IPS DF 6.9 (cell line): ENCODE data around the gene ENTHD1.
"Not testable (repeated sequence)": the region's sequence is repeated elsewhere in the genome, so short reads cannot be mapped to it uniquely, and the experiment has no call there.

Experiments used
- DNase-seq: peaks from one replicate; pipeline ENCODE4 v3.0.0-alpha.2; 2013; ENCODE audit warnings: low read depth, low spot score
- H3K27ac ChIP-seq: one replicate; pipeline ENCODE4 v1.5.1; 2013; ENCODE audit warnings: low read length, control low read depth
- H3K27me3 ChIP-seq: 2 replicates; pipeline ENCODE4 v1.6.1; 2013; ENCODE audit warnings: mild to moderate bottlenecking, low read length; ENCODE audit not compliant: control insufficient read depth, insufficient read depth
- H3K36me3 ChIP-seq: 2 replicates; pipeline ENCODE4 v1.6.1; 2013; ENCODE audit warnings: low read length; ENCODE audit not compliant: control insufficient read depth, insufficient read depth
- H3K4me1 ChIP-seq: 2 replicates; pipeline ENCODE4 v1.6.1; 2013; ENCODE audit warnings: low read length; ENCODE audit not compliant: control insufficient read depth, insufficient read depth
- H3K4me3 ChIP-seq: 2 replicates; pipeline ENCODE4 v1.5.1; 2013; ENCODE audit warnings: mild to moderate bottlenecking, low read length
- H3K9me3 ChIP-seq: 2 replicates; pipeline ENCODE4 v1.6.1; 2013; ENCODE audit warnings: low read length, inconsistent platforms; ENCODE audit not compliant: control insufficient read depth, insufficient read depth
- WGBS: extraction: QIAGEN DNeasy Blood & Tissue Kit; methylation state at CpG from one replicate; pipeline ENCODE4 v1.1.7; 2013; ENCODE audit warnings: mixed read lengths, missing lambda C conversion rate; ENCODE audit not compliant: insufficient read length, insufficient coverage; 5-methylcytosine and 5-hydroxymethylcytosine counted together

The ENTHD1 gene

GRCh38 chr22:39875176-39875885 lies 18.2 kb downstream of the ENTHD1 start:
- WGBS = no CpG with 5 or more reads among the region's 42 CpGs
- not testable (repeated sequence) for DNase-seq

DNA sequence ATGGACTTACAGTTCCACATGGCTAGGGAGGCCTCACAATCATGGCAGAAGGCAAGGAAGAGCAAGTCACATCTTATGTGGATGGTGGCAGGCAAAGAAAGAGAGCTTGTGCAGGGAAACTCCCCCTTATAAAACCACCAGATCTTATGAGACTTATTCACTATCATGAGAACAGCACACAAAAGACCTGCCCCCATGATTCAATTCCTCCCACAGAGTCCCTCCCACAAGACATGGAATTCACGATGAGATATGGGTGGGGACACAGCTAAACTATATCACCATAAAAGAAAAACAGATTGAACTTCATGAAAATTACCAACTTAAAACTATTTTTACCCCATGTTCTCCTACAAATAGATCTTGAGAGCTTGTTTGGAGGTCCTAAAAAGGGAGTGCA lies 19.6 kb downstream of the ENTHD1 start:
- DNase-seq = no peak
- Histone ChIP-seq H3K27ac (no peak overlapping the region), H3K36me3 (no peaks in the 10 kb centered on the region), H3K4me1 (no peaks in the 10 kb centered on the region), H3K27me3 (no peaks in the 10 kb centered on the region), H3K4me3 (no peak overlapping the region), H3K9me3 (no peaks in the 10 kb centered on the region)
- no CpG with 5 or more reads among the region's 1 CpG for WGBS

More at GRCh38 chr22:39875176-39875885, 18.2 kb downstream of the ENTHD1 start:
- H3K4me3 ChIP-seq = peak overlapping the region; percentile 37; the same call in 1 of the 2 replicates
- not testable (repeated sequence) for H3K9me3 ChIP-seq, H3K36me3 ChIP-seq, H3K27me3 ChIP-seq, H3K4me1 ChIP-seq, H3K27ac ChIP-seq

DNA sequence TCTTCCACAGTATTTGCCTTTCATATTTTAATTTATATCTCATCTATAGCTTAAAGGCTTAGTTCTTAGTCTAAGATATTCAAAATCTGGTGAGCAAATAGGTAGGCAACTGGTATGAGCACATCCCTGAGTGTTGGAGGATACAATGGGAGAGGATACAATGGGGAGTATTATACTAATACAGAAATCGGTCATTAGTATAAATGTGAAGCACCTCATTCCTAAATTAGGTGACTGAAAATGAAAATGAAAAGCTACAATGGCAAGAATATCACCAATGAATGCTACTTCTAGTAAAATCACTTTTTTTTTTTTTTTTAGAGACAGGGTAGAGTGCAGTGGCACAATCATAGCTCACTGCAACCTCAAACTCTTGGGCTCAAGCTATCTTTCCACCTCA lies 21.0 kb downstream of the ENTHD1 start:
- WGBS = no CpG with 5 or more reads among the region's 1 CpG
- Histone ChIP-seq H3K4me1 (no peaks in the 10 kb centered on the region), H3K36me3 (no peaks in the 10 kb centered on the region), H3K9me3 (no peaks in the 10 kb centered on the region), H3K27me3 (no peaks in the 10 kb centered on the region), H3K27ac (no peak overlapping the region), H3K4me3 (no peak overlapping the region)
- DNase-seq = no peak

- DNase-seq = no peak
- Histone ChIP-seq H3K9me3 (no peaks in the 10 kb centered on the region), H3K36me3 (no peaks in the 10 kb centered on the region), H3K27me3 (no peaks in the 10 kb centered on the region), H3K4me3 (no peak overlapping the region), H3K27ac (no peak overlapping the region), H3K4me1 (no peaks in the 10 kb centered on the region)
- no CpG with 5 or more reads among the region's 5 CpGs for WGBS
These were observed 22.4 kb downstream of the ENTHD1 start for GRCh38 chr22:39871008-39871798.

DNA sequence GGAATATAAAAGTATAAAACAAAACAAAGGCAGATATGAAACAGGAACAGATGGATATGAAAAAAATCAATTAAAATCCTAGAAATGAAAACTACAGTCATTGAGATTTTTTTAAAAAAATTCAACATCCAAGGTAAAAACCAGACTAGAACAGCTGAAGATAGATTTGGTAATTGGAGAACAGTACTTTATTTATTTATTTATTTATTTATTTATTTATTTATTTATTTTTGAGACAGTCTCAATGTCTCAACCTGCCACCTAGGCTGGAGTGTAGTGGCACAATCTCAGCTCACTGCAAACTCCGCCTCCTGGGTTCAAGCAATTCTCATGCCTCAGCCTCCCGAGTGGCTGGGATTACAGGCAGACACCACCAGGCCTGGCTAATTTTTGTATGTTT lies 23.8 kb downstream of the ENTHD1 start:
- DNase-seq, H3K4me1 ChIP-seq, H3K27me3 ChIP-seq, H3K27ac ChIP-seq, H3K36me3 ChIP-seq, H3K9me3 ChIP-seq, H3K4me3 ChIP-seq: not testable (repeated sequence)
- WGBS = no CpG with 5 or more reads among the region's 2 CpGs

DNA sequence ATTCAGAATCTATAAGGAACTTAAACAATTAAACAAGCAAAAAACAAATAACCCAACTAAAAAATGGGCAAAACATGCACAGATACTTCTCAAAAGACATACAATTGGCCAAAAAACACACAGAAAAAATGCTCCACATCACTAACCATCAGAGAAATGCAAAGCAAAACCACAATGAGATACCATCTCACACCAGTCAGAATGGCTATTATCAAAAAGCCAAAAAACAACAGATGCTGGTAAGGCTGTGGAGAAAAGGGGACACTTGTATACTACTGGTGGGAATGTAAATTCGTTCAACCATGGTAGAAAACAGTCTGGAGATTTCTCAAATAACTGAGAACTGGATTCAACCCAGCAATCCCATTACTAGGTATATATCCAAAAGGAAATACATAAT lies 24.8 kb downstream of the ENTHD1 start:
- H3K27me3 ChIP-seq = no peaks in the 10 kb centered on the region
- no peak for DNase-seq
- WGBS = no CpG with 5 or more reads among the region's 1 CpG
- H3K4me3 ChIP-seq = no peak overlapping the region
- H3K4me1 ChIP-seq = no peaks in the 10 kb centered on the region
- H3K36me3 ChIP-seq = no peaks in the 10 kb centered on the region
- no peak overlapping the region for H3K27ac ChIP-seq
- no peaks in the 10 kb centered on the region for H3K9me3 ChIP-seq

DNA sequence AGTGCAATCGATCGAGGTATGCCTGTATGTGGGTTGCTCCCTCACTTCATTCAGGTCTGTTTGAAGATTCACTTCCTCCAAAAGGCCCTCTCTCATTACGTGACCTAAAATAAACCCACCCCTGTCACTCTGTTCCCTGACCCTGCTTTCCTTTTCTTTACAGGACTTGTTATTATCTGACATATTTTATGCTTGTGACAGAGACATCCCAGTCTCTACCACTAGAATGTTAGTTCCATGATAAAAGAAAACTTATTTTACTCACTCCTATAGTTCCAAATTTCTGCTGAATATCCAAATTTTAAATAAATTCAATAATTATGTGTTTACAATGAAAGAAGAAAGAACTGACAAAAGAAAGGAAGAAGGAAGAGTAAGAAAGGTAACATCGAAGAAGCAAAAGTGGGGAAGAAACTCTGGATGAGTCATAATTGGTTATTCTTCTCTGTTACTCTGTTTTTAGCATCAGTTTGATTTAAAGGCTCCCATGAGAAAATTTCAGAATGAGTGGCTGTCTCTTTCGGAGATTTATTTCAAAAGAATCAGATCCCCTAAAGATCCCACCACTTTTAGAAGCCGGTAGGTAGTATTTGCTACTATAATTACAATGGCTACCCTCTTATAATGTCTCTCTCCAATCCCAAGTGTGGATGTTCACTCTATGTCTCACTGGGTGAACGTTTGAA lies 33.5 kb downstream of the ENTHD1 start:
- Histone ChIP-seq H3K36me3 (no peaks in the 10 kb centered on the region), H3K9me3 (no peaks in the 10 kb centered on the region), H3K4me3 (no peak overlapping the region), H3K27me3 (no peaks in the 10 kb centered on the region), H3K4me1 (no peaks in the 10 kb centered on the region), H3K27ac (no peak overlapping the region)
- DNase-seq = no peak
- WGBS = no CpG with 5 or more reads among the region's 7 CpGs

GRCh38 chr22:39856588-39856987 lies 37.0 kb downstream of the ENTHD1 start:
- Histone ChIP-seq H3K4me1 (no peaks in the 10 kb centered on the region), H3K4me3 (no peak overlapping the region), H3K27ac (no peak overlapping the region), H3K36me3 (no peaks in the 10 kb centered on the region), H3K9me3 (no peaks in the 10 kb centered on the region), H3K27me3 (no peaks in the 10 kb centered on the region)
- WGBS = no CpG with 5 or more reads among the region's 4 CpGs
- no peak for DNase-seq

DNA sequence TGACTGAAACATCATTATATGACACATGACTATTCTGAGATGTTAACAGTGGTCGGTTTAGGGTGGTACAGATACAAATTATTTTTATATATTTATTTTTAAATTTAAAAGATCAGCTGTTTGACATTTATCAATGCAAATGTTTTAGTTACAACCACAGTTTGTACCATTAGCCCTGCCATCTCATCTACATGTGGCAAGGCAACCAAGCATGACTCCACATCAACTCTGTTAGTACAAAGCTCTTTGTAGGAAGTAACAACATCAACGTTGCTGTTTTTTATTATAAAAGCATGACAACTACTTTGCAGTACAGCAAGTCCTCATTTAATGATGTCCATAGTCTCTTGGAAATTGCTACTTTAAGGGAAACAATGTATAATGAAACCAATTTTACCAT lies 40.8 kb downstream of the ENTHD1 start:
- Histone ChIP-seq H3K36me3 (no peaks in the 10 kb centered on the region), H3K4me1 (no peaks in the 10 kb centered on the region), H3K9me3 (no peaks in the 10 kb centered on the region), H3K27me3 (no peaks in the 10 kb centered on the region), H3K27ac (no peak overlapping the region), H3K4me3 (no peak overlapping the region)
- no CpG with 5 or more reads among the region's 2 CpGs for WGBS
- no peak for DNase-seq

DNA sequence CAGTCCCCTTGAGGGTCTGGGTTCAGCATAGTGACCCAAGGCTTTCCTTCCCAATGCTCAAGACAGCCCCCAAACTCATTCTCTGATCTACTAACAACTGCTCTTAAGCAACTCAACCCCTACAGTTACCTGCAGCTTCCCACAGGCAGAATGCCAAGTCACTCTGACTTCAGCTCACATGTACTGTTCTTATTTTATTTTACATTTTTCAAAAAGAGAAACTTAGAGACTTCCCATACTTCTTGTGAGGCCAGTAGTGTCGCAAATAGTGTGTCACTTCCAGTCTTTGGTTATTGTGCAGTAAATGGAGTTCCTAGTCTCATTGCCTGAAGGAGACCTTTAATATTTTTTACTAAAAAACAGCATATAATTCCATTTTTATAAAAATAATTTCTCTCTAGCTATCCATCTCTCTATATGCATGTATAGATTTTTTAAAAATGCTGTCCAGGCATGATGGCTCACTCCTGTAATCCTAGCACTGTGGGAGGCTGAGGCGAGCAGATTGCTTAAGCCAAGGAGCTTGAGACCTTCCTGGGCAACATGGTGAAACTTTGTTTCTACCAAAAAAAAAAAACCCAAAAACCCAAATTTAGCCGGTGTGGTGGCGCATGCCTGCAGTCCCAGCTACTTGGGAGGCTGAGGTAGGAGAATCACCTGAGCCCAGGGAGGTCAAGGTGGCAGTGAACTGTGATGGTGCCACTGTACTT lies 41.8 kb downstream of the ENTHD1 start:
- H3K36me3 ChIP-seq = no peaks in the 10 kb centered on the region
- no peak for DNase-seq
- no peaks in the 10 kb centered on the region for H3K4me1 ChIP-seq
- H3K27me3 ChIP-seq = no peaks in the 10 kb centered on the region
- H3K4me3 ChIP-seq = no peak overlapping the region
- no peak overlapping the region for H3K27ac ChIP-seq
- no CpG with 5 or more reads among the region's 4 CpGs for WGBS
- no peaks in the 10 kb centered on the region for H3K9me3 ChIP-seq
